Erythroblast (primary cell): ENCODE results near the gene FTO.

Experiments
- GATA1 ChIP-seq: IDR thresholded peaks from 2 replicates; pipeline ENCODE4 v1.6.1; 2011; ENCODE audit warnings: low read depth, mild to moderate bottlenecking, control low read depth, low read length, moderate library complexity
- POLR2A ChIP-seq: IDR thresholded peaks from 2 replicates; pipeline ENCODE4 v1.6.1; 2011; ENCODE audit warnings: mild to moderate bottlenecking, low read length

DNA sequence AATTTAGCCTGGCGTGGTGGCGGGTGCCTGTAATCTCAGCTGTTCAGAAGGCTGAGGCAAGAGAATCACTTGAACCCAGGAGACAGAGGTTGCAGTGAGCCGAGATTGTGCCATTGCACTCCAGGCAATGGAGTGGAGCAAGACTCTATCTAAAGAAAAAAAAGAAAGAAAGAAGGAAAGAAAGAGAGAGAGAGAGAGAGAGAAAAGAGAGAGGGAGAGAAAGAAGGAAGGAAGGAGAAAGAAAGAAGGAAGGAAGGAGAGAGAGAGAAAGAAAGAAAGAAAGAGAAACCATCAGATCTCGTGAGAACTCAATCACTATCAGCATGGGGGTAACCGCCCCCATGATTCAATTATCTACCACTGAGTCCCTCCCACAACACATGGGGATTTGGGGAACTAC lies 293.0 kb downstream of the FTO start:
- TF ChIP-seq POLR2A (no peak), GATA1 (no peak)
